GM21360 (cell line): Measurements from ENCODE around the gene PHEX.

ENCODE experiments used
- ATAC-seq: cut with Tn5 transposase; IDR thresholded peaks from one replicate; pipeline ENCODE4 v1.9.1; 2021; ENCODE audit warnings: mild to moderate bottlenecking, moderate library complexity; ENCODE audit not compliant: unreplicated experiment

PHEX gene

GRCh38 chrX:22039541-22039940, 7.4 kb downstream of the PHEX start:
- ATAC-seq = no peak

- ATAC-seq = no peak
Measured at GRCh38 chrX:22040184-22040583, 8.1 kb downstream of the PHEX start.

GRCh38 chrX:22041907-22042530, 9.9 kb downstream of the PHEX start:
- ATAC-seq = no peak

DNA sequence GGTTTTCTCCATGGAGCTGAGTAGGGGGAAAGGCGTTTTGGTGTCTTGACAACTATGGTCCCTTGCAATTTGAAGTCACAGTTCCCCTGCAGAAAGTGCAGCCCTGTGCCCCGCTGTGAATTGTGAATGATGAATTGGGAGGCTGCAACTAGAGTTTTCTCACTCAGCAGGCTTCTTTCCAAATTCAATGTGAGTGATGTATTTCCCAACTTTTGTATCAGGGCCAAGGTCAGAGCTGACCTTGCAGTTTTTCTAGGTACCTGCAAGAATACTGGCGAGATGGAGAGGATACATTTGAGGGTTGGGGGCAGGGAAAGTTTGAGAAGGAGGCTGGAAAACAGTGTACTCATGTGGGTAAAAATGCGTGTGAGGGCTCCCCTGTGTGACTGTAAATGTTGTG, 11.7 kb downstream of the PHEX start:
- no peak for ATAC-seq

- no peak for ATAC-seq
Measured at GRCh38 chrX:22047468-22047867, 15.3 kb downstream of the PHEX start.

DNA sequence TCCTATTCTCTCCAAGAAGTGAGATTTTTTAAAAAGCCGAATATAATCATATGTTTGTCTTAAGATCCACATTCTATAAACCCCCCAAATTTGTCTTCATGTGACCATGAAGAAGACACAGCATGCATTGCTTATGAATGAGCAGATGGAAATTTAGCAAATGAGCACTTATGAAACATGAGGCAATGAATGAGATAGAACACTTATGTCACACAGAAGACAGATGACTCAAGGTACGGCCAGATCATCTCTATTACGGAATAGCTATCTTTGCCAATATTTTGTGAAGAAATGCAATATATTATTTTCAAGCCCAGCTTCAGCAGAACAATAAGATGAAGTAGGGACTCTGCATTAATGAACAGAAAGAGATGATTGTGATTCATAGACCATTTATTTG, 21.4 kb downstream of the PHEX start:
- ATAC-seq = no peak

DNA sequence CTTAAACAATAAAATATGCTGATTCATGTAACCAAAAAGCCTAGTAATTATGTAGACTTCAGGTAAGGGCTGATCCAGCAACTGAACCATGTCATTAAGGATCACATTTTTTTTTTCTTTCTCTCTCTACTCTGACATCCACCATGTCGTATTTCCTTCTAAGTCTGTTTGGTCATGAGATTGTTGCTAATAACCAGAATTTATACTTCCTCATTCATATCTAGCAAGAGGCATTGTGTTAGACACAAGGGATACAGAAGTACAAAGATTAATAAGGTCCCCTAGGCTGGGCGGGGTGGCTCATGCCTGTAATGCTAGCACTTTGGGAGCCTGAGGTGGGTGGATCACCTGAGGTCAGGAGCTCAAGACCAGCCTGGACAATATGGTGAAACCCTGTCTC, 24.1 kb downstream of the PHEX start:
- peak; percentile 33 for ATAC-seq

GRCh38 chrX:22057667-22058066, 25.5 kb downstream of the PHEX start:
- peak; percentile 22 for ATAC-seq

DNA sequence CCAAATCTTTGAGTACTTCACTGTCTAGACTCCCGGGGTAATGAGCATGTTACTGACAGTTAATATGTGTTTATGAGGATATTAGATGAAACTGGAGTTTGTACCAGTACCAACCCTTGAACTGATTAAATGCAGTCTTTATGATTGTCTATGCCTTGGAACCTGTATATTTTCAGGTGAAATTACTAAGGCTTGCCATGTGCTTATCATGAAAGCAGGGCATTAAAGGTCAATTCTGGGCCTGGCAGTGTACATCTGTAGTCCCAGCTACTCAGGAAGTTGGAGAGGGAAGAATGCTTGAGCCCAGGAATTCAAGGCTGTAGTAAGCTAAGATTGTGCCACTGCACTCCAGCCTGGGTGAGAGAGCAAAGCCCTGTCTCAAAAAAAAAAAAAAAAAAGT, 27.6 kb downstream of the PHEX start:
- no peak for ATAC-seq

DNA sequence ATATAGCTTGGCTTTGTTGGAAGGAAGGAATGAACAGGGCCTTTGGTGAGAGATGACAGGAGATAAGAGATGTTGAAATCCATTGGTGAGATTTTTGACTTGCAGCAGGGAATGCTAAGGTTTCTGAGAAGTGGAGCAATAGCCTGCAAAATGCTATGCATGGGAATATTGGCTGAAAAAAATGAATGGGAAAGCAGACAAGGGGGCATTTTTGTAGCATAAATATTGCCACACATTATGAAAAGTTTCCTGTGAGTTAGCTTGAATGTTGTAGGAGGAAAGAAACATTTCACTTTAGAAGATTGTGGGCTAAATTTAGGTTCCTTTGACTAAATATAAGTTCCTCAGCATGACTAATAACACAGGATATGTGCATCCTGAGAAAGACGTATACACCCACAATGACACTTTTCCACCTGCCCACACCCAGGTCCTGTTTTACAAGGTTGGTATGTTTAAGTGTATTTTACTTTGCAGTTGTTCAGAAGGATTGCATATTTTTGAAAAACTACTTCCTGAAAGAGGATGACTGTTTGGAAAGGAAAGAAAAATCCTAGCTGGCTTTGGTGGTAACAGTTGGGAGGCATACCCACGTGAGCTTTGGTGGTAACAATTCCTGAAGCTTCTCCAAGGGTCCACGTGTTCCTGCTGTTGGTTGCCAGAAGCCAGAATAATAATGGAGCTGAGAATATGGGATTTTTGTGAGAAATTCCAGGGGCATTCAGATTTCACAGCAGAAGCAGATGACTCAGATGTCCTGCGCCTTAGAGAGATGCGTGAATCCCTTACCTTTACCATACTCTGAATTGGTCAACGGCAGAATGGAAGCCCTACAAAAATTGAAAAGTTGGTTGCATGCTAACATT, 28.5 kb downstream of the PHEX start:
- peak; percentile 49 for ATAC-seq

GRCh38 chrX:22063284-22063683, 31.2 kb downstream of the PHEX start:
- peak; percentile 89 for ATAC-seq

GRCh38 chrX:22069586-22069985, 37.5 kb downstream of the PHEX start:
- no peak for ATAC-seq

DNA sequence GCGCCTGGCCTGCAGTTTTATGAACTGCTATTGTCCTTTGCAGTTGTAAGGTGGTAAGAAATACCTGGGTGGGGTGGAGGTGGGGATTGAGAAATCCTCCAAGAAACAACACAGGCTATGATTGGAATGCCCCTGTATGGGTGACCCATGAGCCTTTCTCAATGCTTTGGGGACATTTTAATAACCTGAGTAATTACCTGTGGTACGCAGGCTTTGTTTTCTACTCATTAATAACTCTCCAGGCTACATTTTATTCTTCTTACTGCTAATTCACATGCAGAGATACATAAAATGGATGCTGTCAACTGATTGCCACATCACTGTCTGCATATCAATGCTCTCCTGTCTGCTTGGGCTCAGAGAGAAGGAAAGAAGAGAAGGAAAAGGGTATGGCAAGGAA, 41.8 kb downstream of the PHEX start:
- ATAC-seq = no peak

GRCh38 chrX:22078117-22078516, 46.0 kb downstream of the PHEX start:
- no peak for ATAC-seq

- ATAC-seq = peak; percentile 99
Measured at GRCh38 chrX:22081475-22082092, 49.5 kb downstream of the PHEX start.

DNA sequence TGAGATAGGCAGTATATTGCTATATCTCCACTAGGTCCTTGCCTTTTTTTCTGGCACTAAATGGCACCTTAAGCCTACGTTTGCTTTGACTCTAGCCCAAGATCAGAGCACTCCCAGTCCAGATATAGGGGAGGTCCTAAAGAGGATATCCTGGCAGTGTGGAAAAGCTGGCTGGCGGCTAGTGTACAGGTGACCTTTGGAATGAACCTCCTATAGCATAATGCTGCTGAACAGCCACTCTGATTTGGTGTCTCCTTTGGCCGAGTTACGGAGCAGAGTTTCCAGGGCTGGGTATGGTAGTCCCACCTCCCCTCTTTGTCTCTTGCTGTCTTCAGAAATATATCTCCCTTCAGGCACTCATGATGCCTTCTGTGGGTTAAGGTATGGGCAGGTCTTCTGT, 53.9 kb downstream of the PHEX start:
- no peak for ATAC-seq

- no peak for ATAC-seq
Measured at GRCh38 chrX:22087011-22087557, 55.0 kb downstream of the PHEX start.

- no peak for ATAC-seq
Measured at GRCh38 chrX:22088326-22088725, 56.2 kb downstream of the PHEX start.

GRCh38 chrX:22090181-22090580, 58.1 kb downstream of the PHEX start:
- ATAC-seq = no peak

GRCh38 chrX:22093550-22093949, 61.4 kb downstream of the PHEX start:
- ATAC-seq = no peak

- no peak for ATAC-seq
Measured at GRCh38 chrX:22095286-22095685, 63.2 kb downstream of the PHEX start.

GRCh38 chrX:22095856-22096255, 63.7 kb downstream of the PHEX start:
- no peak for ATAC-seq
